GM12878 (cell line): ENCODE data around the gene SLC7A5. TPM values are rescaled to one million over a fixed set of nuclear protein-coding genes. Genes with fewer than 3 reads are reported as not detected.

ENCODE experiments used
- ATAC-seq: fragments of 200-7000 bp; cut with Tn5 transposase; 3 replicates; pipeline ENCODE4 v1.9.1; 2020; ENCODE audit warnings: mild to moderate bottlenecking, moderate library complexity
- BruUV-seq: library from RNA; stranded (reverse); fragments of 400-500 nt; replicated peaks from 2 replicates; lab custom pipeline; 2021; lab: Mats Ljungman, UMichigan
- CTCF ChIA-PET: fragments of 300-600 bp; sonication (Branson Sonifier 250); formaldehyde crosslinking; extraction: SDS; loops from one replicate; lab custom pipeline; 2021; ENCODE audit warnings: inconsistent platforms; lab: Yijun Ruan, JAX
- POLR2A ChIA-PET: fragments of 350-600 bp; formaldehyde crosslinking; extraction: SDS; loops from one replicate; lab custom pipeline; 2021; ENCODE audit warnings: inconsistent platforms; lab: Charles Lee
- RAD21 ChIA-PET: fragments of 300-600 bp; sonication (Branson Sonifier 250); formaldehyde crosslinking; loops from one replicate; lab custom pipeline; 2023; ENCODE audit warnings: antibody characterized with exemption; ENCODE audit not compliant: unreplicated experiment; lab: Charles Lee
- SMC1A ChIA-PET: fragments of 300-600 bp; sonication (Branson Sonifier 250); formaldehyde crosslinking; loops from one replicate; lab custom pipeline; 2023; ENCODE audit not compliant: unreplicated experiment, uncharacterized antibody; lab: Charles Lee
- DNase-seq: peaks from one replicate; pipeline ENCODE4 v3.0.0-alpha.2; 2011; ENCODE audit warnings: low read depth, low spot score
- FAIRE-seq: peaks from 3 replicates; lab custom pipeline; 2011; peaks lifted over from hg19 to GRCh38; lab: Jason Lieb, UNC
- H2AFZ ChIP-seq: 2 replicates; pipeline ENCODE4 v1.6.0; 2011; ENCODE audit warnings: low read depth, low read length, control low read depth; ENCODE audit not compliant: control insufficient read depth
- H3K27ac ChIP-seq: 2 replicates; pipeline ENCODE4 v1.5.1; 2011; ENCODE audit warnings: control low read depth; ENCODE audit not compliant: control insufficient read depth, insufficient read depth
- H3K27me3 ChIP-seq, 2 experiments: replicated peaks in 1 of 2; 2 replicates each; pipeline versions ENCODE4 v1.6.0 to v1.6.1; 2011; ENCODE audit warnings: low read length in 1 of 2; ENCODE audit not compliant: control insufficient read depth in 2 of 2, insufficient read depth in 2 of 2
- H3K36me3 ChIP-seq, 2 experiments: 2 replicates each; pipeline ENCODE4 v1.5.1; 2011; ENCODE audit warnings: low read length in 1 of 2; ENCODE audit not compliant: control insufficient read depth in 2 of 2, insufficient read depth in 2 of 2
- H3K4me1 ChIP-seq: 2 replicates; pipeline ENCODE4 v1.6.1; 2011; ENCODE audit warnings: mild to moderate bottlenecking, low read length, moderate library complexity, mixed read lengths; ENCODE audit not compliant: control insufficient read depth, insufficient read depth
- H3K4me2 ChIP-seq: 2 replicates; pipeline ENCODE4 v1.6.0; 2011; ENCODE audit warnings: control low read depth; ENCODE audit not compliant: control insufficient read depth, insufficient read depth
- H3K4me3 ChIP-seq: fragments of 200-600 bp; sonication (generic); 2 replicates; pipeline ENCODE4 v1.5.1; 2016
- H3K79me2 ChIP-seq: 2 replicates; pipeline ENCODE4 v1.6.0; 2011; ENCODE audit warnings: low read length; ENCODE audit not compliant: control insufficient read depth, insufficient read depth
- H3K9ac ChIP-seq: 2 replicates; pipeline ENCODE4 v1.8.0; 2011; ENCODE audit warnings: low read length, control low read depth, mixed read lengths; ENCODE audit not compliant: control insufficient read depth, insufficient read depth
- H3K9me3 ChIP-seq: replicated peaks from 3 replicates; pipeline ENCODE4 v1.5.1; 2011; ENCODE audit warnings: mild to moderate bottlenecking, low read length; ENCODE audit not compliant: control insufficient read depth, insufficient read depth
- H4K20me1 ChIP-seq: 2 replicates; pipeline ENCODE4 v1.6.0; 2011; ENCODE audit not compliant: control insufficient read depth, insufficient read depth
- ASH2L ChIP-seq: fragments of 300-600, 200-600 bp; sonication (generic); IDR thresholded peaks from 2 replicates; pipeline ENCODE4 v1.6.1; 2017; ENCODE audit warnings: low read depth, mild to moderate bottlenecking, borderline replicate concordance
- CBX5 ChIP-seq: sonication (generic); IDR thresholded peaks from 2 replicates; pipeline ENCODE4 v1.6.1; 2016; ENCODE audit warnings: low read depth, moderate library complexity, mild to moderate bottlenecking, inconsistent platforms
- EZH2 ChIP-seq: IDR thresholded peaks from 2 replicates; pipeline ENCODE4 v1.6.1; 2012; ENCODE audit warnings: low read depth, mild to moderate bottlenecking, control low read depth, inconsistent platforms, low read length, borderline replicate concordance; ENCODE audit not compliant: control insufficient read depth
- FOXK2 ChIP-seq: fragments of 450-650 bp; IDR thresholded peaks from 2 replicates; pipeline ENCODE4 v1.6.1; 2017; ENCODE audit warnings: mild to moderate bottlenecking, moderate library complexity
- GABPA ChIP-seq: IDR thresholded peaks from 2 replicates; pipeline ENCODE4 v1.6.1; 2014; ENCODE audit warnings: antibody characterized with exemption, low read depth, mild to moderate bottlenecking, inconsistent platforms
- GATAD2B ChIP-seq: fragments of 450-650 bp; conservative IDR thresholded peaks from 2 replicates; pipeline ENCODE4 v1.6.1; 2017; ENCODE audit warnings: low read depth, mild to moderate bottlenecking, moderate library complexity
- IRF3 ChIP-seq: fragments of 450-650 bp; IDR thresholded peaks from 2 replicates; pipeline ENCODE4 v1.6.1; 2014; ENCODE audit warnings: mild to moderate bottlenecking
- KAT2A ChIP-seq: conservative IDR thresholded peaks from 2 replicates; pipeline ENCODE4 v1.6.1; 2011; ENCODE audit warnings: low read depth, low read length; ENCODE audit not compliant: control insufficient read depth
- MEF2A ChIP-seq: IDR thresholded peaks from 2 replicates; pipeline ENCODE4 v1.6.1; 2011; ENCODE audit warnings: low read depth, mild to moderate bottlenecking, low read length, moderate library complexity; ENCODE audit not compliant: insufficient read depth
- MLLT1 ChIP-seq: fragments of 450-650 bp; IDR thresholded peaks from 2 replicates; pipeline ENCODE4 v1.6.1; 2016; ENCODE audit warnings: mild to moderate bottlenecking
- MTA2 ChIP-seq: fragments of 450-650 bp; IDR thresholded peaks from 2 replicates; pipeline ENCODE4 v1.6.1; 2016; ENCODE audit warnings: low read depth, mild to moderate bottlenecking, moderate library complexity
- MXI1 ChIP-seq: fragments of 150-350 bp; IDR thresholded peaks from 2 replicates; pipeline ENCODE4 v1.6.1; 2011; ENCODE audit warnings: low read depth, mild to moderate bottlenecking, inconsistent platforms, low read length, improper control_type of control experiment
- MYB ChIP-seq: fragments of 150-350 bp; IDR thresholded peaks from 2 replicates; pipeline ENCODE4 v1.6.1; 2014; ENCODE audit warnings: mild to moderate bottlenecking, low read depth, low read length, borderline replicate concordance
- NFYA ChIP-seq: IDR thresholded peaks from 2 replicates; pipeline ENCODE4 v1.6.1; 2011; ENCODE audit warnings: low read depth, mild to moderate bottlenecking, low read length, improper control_type of control experiment, borderline replicate concordance
- RBBP5 ChIP-seq: fragments of 200-600 bp; sonication (generic); conservative IDR thresholded peaks from 2 replicates; pipeline ENCODE4 v1.6.1; 2016
- REST ChIP-seq: IDR thresholded peaks from 2 replicates; pipeline ENCODE4 v1.6.1; 2012; ENCODE audit warnings: mild to moderate bottlenecking, low read depth, low read length
- TBL1XR1 ChIP-seq: IDR thresholded peaks from 2 replicates; pipeline ENCODE4 v1.6.1; 2012; ENCODE audit warnings: low read depth, low read length, improper control_type of control experiment
- ZBED1 ChIP-seq: IDR thresholded peaks from 2 replicates; pipeline ENCODE4 v1.6.1; 2016; ENCODE audit warnings: borderline replicate concordance
- WGBS: methylation state at CpG from one replicate; pipeline ENCODE4 v1.1.6; 2016; ENCODE audit warnings: low lambda C conversion rate; ENCODE audit not compliant: insufficient replicate concordance, insufficient coverage; ENCODE audit errors: missing lambda C conversion rate; 5-methylcytosine and 5-hydroxymethylcytosine counted together
- in situ Hi-C: fragments of 300-500 bp; cut with MboI; formaldehyde crosslinking; loops from 9 replicates; pipeline ENCODE4 v1.14.3; 2018; ENCODE audit warnings: mixed read lengths
- intact Hi-C: fragments of 100-400 bp; cut with micrococcal nuclease; formaldehyde crosslinking; loops from one replicate; pipeline ENCODE4 v1.14.2; 2022; ENCODE audit not compliant: unreplicated experiment
- polyA plus RNA-seq, 11 experiments: library from polyadenylated mRNA; depleted of rRNA in 4 of 11; unstranded in 6 of 11; stranded (reverse) in 5 of 11; fragments of >200 nt; fragmentation: Nextera tagmentation in 4 of 11; fragmentation: Illumina TruSeq in 1 of 11; extraction: Ambion mirVana in 4 of 11; extraction: Trizol in 1 of 11; gene quantifications; 1 replicate in 1 of 11; 2 replicates in 10 of 11; pipeline versions ENCODE4 v1.2.1 to v1.2.3, GENCODE V29; 2011 to 2016; ENCODE audit warnings: inconsistent platforms in 2 of 11, missing spikeins in 2 of 11, low read depth in 1 of 11
- total RNA-seq, 4 experiments: library from RNA; depleted of rRNA in 3 of 4; stranded (reverse); fragments of >200 nt in 3 of 4; fragmentation: Illumina TruSeq in 1 of 4; extraction: Trizol in 1 of 4; gene quantifications; 2 replicates each; pipeline versions ENCODE4 v1.2.1 to v1.2.3, GENCODE V29; 2013 to 2021

The SLC7A5 gene
- total and polyA plus RNA-seq, 10 of the 15 experiments (the other 5 are each of a cell fraction or from before 2014, with no cell fraction given): 2.3 to 101 (median 35.8) TPM

GRCh38 chr16:87824991-87825841 lies 44.1 kb downstream of the SLC7A5 start:
- Histone ChIP-seq H3K4me2 (no peak overlapping the region), H3K36me3 (peaks cover 0 to 2% of the 10 kb centered on the region in 2 experiments; a peak in 2 of 4 replicates), H3K27ac (no peak overlapping the region), H3K4me1 (peaks cover 5% of the 10 kb centered on the region; the same call in 1 of the 2 replicates), H2AFZ (no peak overlapping the region), H4K20me1 (no peaks in the 10 kb centered on the region), H3K9me3 (no peaks in the 10 kb centered on the region), H3K79me2 (no peaks in the 10 kb centered on the region), H3K9ac (no peak overlapping the region), H3K4me3 (no peak overlapping the region), H3K27me3 (no peaks in the 10 kb centered on the region)
- SMC1A ChIA-PET: no interaction called here
- TF ChIP-seq MYB: no peak
- no peak for TF ChIP-seq ZBED1
- no peak for TF ChIP-seq RBBP5
- no peak for TF ChIP-seq MEF2A
- no peak for TF ChIP-seq MLLT1
- no peak for TF ChIP-seq CBX5
- no peak for TF ChIP-seq KAT2A
- no peak for TF ChIP-seq IRF3
- no peak for TF ChIP-seq GATAD2B
- TF ChIP-seq ASH2L: no peak
- TF ChIP-seq TBL1XR1: no peak
- no peak for TF ChIP-seq NFYA
- TF ChIP-seq REST: no peak
- TF ChIP-seq EZH2: no peak
- no peak for TF ChIP-seq GABPA
- TF ChIP-seq MXI1: no peak
- no peak for TF ChIP-seq MTA2
- TF ChIP-seq FOXK2: no peak
- intact Hi-C loops: no loop called here
- ATAC-seq: no peak
- CTCF ChIA-PET: interaction anchor here (1.6 to 1.7 kb wide), 2 partner anchors 45 to 46 kb away, joined by 4 to 5 read pairs; no protein-coding TSS in a partner anchor
- in situ Hi-C loops: no loop called here
- 56% methylated on average over 29 of the region's 29 CpGs for WGBS
- RAD21 ChIA-PET: interaction anchor here (0.8 to 1.0 kb wide), 2 partner anchors 45 to 46 kb away, joined by 3 to 4 read pairs; no protein-coding TSS in a partner anchor
- no TSS peak for BruUV-seq
- FAIRE-seq: no peak
- no peak for DNase-seq
- POLR2A ChIA-PET: no interaction called here
